Measurements from ENCODE around the gene AGPAT1. TPM values are rescaled to one million over a fixed set of nuclear protein-coding genes. Genes with fewer than 3 reads are reported as not detected.
A peak's percentile ranks its signal among the peaks of the same experiment; 100 is the strongest.

The AGPAT1 gene
- total RNA-seq, 1 donor: 19.2 TPM

DNA sequence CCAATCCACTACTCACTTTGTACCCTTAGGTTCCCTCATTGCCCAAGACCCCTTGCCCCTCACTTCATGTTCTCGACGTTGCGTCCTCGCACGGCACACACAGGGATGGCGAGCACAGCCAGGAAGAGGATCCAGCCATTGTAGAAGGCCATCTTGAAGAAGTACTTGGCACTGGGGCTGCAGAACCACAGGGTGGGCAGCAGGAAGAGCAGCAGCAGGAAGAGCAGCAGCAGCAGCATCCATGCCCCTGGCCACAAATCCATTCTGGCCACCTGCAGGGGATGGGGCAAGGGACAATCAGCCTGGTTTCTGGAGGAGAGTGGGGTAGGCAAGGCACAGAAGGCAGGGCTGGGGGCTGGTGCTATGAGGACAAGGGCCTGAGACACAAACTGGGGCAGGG is 4.7 kb downstream of the AGPAT1 start:
- Histone ChIP-seq H3K36me3 (ENCODE audit: insufficient read depth, low read length) (peaks cover 30% of the 10 kb centered on the region), H3K9me3 (ENCODE audit: low read depth, low read length) (no peaks in the 10 kb centered on the region), H3K27me3 (ENCODE audit: insufficient read depth, low read length) (no peaks in the 10 kb centered on the region), H3K4me1 (ENCODE audit: insufficient read depth, low read length) (peaks cover 18% of the 10 kb centered on the region), H3K79me2 (ENCODE audit: insufficient read depth, low read length) (peaks cover 40% of the 10 kb centered on the region), H4K20me1 (ENCODE audit: insufficient read depth, low read length) (peaks cover 2% of the 10 kb centered on the region), H3K4me2 (ENCODE audit: insufficient read depth, low read length) (no peak overlapping the region), H3K4me3 (ENCODE audit: insufficient read depth, low read length) (no peak overlapping the region), H2AFZ (ENCODE audit: low read length) (no peak overlapping the region), H3K27ac (ENCODE audit: low read depth, low read length) (no peak overlapping the region)
- DNase-seq (ENCODE audit: insufficient read length, low spot score, missing footprints): no peak
- TF ChIP-seq, protein P1, sequence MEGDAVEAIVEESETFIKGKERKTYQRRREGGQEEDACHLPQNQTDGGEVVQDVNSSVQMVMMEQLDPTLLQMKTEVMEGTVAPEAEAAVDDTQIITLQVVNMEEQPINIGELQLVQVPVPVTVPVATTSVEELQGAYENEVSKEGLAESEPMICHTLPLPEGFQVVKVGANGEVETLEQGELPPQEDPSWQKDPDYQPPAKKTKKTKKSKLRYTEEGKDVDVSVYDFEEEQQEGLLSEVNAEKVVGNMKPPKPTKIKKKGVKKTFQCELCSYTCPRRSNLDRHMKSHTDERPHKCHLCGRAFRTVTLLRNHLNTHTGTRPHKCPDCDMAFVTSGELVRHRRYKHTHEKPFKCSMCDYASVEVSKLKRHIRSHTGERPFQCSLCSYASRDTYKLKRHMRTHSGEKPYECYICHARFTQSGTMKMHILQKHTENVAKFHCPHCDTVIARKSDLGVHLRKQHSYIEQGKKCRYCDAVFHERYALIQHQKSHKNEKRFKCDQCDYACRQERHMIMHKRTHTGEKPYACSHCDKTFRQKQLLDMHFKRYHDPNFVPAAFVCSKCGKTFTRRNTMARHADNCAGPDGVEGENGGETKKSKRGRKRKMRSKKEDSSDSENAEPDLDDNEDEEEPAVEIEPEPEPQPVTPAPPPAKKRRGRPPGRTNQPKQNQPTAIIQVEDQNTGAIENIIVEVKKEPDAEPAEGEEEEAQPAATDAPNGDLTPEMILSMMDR (IDR thresholded peaks at IDR 0.05; ENCODE audit: extremely low read depth, low read depth, low read length): no peak

DNA sequence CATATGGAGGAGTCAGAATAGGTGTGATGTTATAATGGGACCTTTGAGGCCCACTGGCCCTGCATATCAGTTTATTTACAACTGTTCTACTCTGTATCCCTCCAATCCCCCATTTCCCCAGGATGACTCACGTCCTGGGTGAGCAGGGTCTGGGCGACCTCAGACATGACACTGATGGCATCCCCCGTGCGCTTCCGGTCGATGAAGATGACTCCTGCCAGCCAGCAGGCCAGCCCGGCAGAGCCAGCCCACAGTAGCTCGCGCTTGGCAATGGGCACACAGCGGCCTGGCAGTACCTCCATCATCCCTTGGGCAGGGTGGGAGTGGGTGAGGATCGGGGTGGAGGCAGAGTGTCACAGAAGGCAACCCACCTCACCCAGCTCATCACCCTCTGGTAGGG is 5.6 kb downstream of the AGPAT1 start:
- peaks cover 2% of the 10 kb centered on the region for H4K20me1 ChIP-seq (ENCODE audit: insufficient read depth, low read length)
- no peak overlapping the region for H3K27ac ChIP-seq (ENCODE audit: low read depth, low read length)
- no peak overlapping the region for H2AFZ ChIP-seq (ENCODE audit: low read length)
- no peaks in the 10 kb centered on the region for H3K9me3 ChIP-seq (ENCODE audit: low read depth, low read length)
- peaks cover 36% of the 10 kb centered on the region for H3K36me3 ChIP-seq (ENCODE audit: insufficient read depth, low read length)
- DNase-seq (ENCODE audit: insufficient read length, low spot score, missing footprints): peak; percentile 77
- H3K27me3 ChIP-seq (ENCODE audit: insufficient read depth, low read length): no peaks in the 10 kb centered on the region
- TF ChIP-seq, protein P1 (IDR thresholded peaks at IDR 0.05; ENCODE audit: extremely low read depth, low read depth, low read length): no peak
- H3K4me2 ChIP-seq (ENCODE audit: insufficient read depth, low read length): no peak overlapping the region
- H3K4me1 ChIP-seq (ENCODE audit: insufficient read depth, low read length): peaks cover 15% of the 10 kb centered on the region
- H3K79me2 ChIP-seq (ENCODE audit: insufficient read depth, low read length): peaks cover 34% of the 10 kb centered on the region
- no peak overlapping the region for H3K4me3 ChIP-seq (ENCODE audit: insufficient read depth, low read length)

DNA sequence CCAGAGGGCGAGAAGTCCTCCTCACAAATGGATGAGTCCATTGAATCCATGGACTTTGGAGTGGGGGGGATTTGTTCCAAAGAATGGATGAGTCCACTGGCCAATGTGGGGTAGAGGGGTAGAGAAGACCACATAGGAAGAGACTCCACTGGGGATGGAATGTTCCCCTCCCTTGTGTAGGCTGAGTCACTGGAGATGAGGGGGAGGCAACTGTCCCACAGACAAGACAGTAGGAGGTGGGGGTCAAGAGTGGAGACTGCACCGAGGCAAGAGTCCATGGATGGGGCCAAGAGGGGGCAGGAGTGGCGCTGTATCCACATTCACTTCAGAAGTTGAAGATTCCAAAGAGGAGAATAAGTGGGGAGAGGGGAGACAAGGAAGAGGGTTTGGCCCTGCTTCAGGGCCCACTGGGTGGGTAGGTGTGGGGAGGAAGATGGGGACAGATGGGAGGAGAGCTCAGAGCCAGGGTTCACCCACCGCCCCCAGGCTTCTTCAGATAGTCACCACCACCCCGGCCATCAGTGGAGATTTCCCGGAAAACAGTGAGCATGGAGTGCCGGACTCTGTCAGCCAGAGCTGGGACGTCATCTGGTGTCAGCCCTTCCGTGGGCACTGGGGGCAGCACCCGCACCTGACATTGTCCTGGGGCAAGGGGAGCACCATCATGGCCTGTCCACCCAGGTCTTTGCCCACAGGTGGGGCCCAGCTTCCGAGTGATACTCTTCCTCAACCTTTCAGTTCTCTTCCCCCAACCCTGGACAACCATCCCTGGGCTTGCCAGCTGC is 6.9 kb downstream of the AGPAT1 start:
- H2AFZ ChIP-seq (ENCODE audit: low read length): no peak overlapping the region
- DNase-seq (ENCODE audit: insufficient read length, low spot score, missing footprints): peak; percentile 88
- no peak overlapping the region for H3K27ac ChIP-seq (ENCODE audit: low read depth, low read length)
- peaks cover 6% of the 10 kb centered on the region for H3K4me1 ChIP-seq (ENCODE audit: insufficient read depth, low read length)
- peaks cover 2% of the 10 kb centered on the region for H4K20me1 ChIP-seq (ENCODE audit: insufficient read depth, low read length)
- H3K36me3 ChIP-seq (ENCODE audit: insufficient read depth, low read length): peaks cover 36% of the 10 kb centered on the region
- no peaks in the 10 kb centered on the region for H3K9me3 ChIP-seq (ENCODE audit: low read depth, low read length)
- H3K4me2 ChIP-seq (ENCODE audit: insufficient read depth, low read length): no peak overlapping the region
- H3K27me3 ChIP-seq (ENCODE audit: insufficient read depth, low read length): no peaks in the 10 kb centered on the region
- peaks cover 21% of the 10 kb centered on the region for H3K79me2 ChIP-seq (ENCODE audit: insufficient read depth, low read length)
- H3K4me3 ChIP-seq (ENCODE audit: insufficient read depth, low read length): no peak overlapping the region
- TF ChIP-seq, protein P1 (IDR thresholded peaks at IDR 0.05; ENCODE audit: extremely low read depth, low read depth, low read length): no peak

DNA sequence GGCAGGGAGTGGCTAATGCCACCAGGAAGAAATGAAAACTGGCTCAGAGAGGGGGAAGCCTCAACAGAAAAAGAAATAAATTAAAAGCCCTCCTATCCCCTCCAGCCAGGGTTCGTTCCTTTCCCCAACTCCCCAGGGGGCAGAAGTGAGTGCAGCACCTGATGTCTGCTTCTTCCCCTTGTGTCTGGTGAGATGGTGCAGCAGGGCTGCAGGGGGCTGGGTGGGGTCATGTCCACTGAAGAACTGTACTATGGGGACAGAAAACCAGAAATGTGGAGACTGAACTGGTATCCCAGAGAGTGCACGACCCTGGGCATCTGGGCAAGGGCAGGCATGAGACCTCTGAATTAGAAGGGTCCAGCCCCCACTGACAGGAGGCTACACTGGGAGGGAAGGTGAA is 7.5 kb downstream of the AGPAT1 start:
- H3K4me3 ChIP-seq (ENCODE audit: insufficient read depth, low read length): no peak overlapping the region
- no peak for DNase-seq (ENCODE audit: insufficient read length, low spot score, missing footprints)
- H2AFZ ChIP-seq (ENCODE audit: low read length): no peak overlapping the region
- H3K36me3 ChIP-seq (ENCODE audit: insufficient read depth, low read length): peaks cover 36% of the 10 kb centered on the region
- TF ChIP-seq, protein P1 (IDR thresholded peaks at IDR 0.05; ENCODE audit: extremely low read depth, low read depth, low read length): no peak
- H3K4me1 ChIP-seq (ENCODE audit: insufficient read depth, low read length): peaks cover 6% of the 10 kb centered on the region
- H3K79me2 ChIP-seq (ENCODE audit: insufficient read depth, low read length): peaks cover 14% of the 10 kb centered on the region
- H3K27ac ChIP-seq (ENCODE audit: low read depth, low read length): no peak overlapping the region
- no peaks in the 10 kb centered on the region for H3K27me3 ChIP-seq (ENCODE audit: insufficient read depth, low read length)
- H3K4me2 ChIP-seq (ENCODE audit: insufficient read depth, low read length): no peak overlapping the region
- peaks cover 2% of the 10 kb centered on the region for H4K20me1 ChIP-seq (ENCODE audit: insufficient read depth, low read length)
- no peaks in the 10 kb centered on the region for H3K9me3 ChIP-seq (ENCODE audit: low read depth, low read length)

All from osteoblast (primary cell).